HAP-1 (cell line): ENCODE results near the gene COL17A1.

Source experiments
- DNase-seq, 2 experiments: peaks; one replicate each; pipeline ENCODE4 v3.0.0-alpha.2; 2016 to 2020; ENCODE audit warnings: low spot score in 2 of 2
- H3K27me3 ChIP-seq: fragments of 250-450 bp; sonication (Bioruptor Pico); 2 replicates; pipeline ENCODE4 v1.5.1; 2020; ENCODE audit warnings: low read depth, mild to moderate bottlenecking, moderate library complexity
- H3K36me3 ChIP-seq: fragments of 250-450 bp; sonication (Bioruptor Pico); replicated peaks from 2 replicates; pipeline ENCODE4 v1.5.1; 2020; ENCODE audit warnings: mild to moderate bottlenecking
- H3K4me1 ChIP-seq: fragments of 250-450 bp; sonication (Bioruptor Pico); 2 replicates; pipeline ENCODE4 v1.5.1; 2020; ENCODE audit warnings: mild to moderate bottlenecking
- H3K4me3 ChIP-seq: fragments of 250-450 bp; sonication (Bioruptor Pico); 2 replicates; pipeline ENCODE4 v1.5.1; 2020; ENCODE audit warnings: mild to moderate bottlenecking, moderate library complexity
- H3K9me3 ChIP-seq: fragments of 250-450 bp; sonication (Bioruptor Pico); 2 replicates; pipeline ENCODE4 v1.5.1; 2020; ENCODE audit warnings: mild to moderate bottlenecking, moderate library complexity
- in situ Hi-C: fragments of 300-500 bp; cut with MboI; formaldehyde crosslinking; loops from 3 replicates; pipeline ENCODE4 v1.14.3; 2020; ENCODE audit warnings: low sequenced_read_pairs, inconsistent platforms, mixed read lengths

The COL17A1 gene

DNA sequence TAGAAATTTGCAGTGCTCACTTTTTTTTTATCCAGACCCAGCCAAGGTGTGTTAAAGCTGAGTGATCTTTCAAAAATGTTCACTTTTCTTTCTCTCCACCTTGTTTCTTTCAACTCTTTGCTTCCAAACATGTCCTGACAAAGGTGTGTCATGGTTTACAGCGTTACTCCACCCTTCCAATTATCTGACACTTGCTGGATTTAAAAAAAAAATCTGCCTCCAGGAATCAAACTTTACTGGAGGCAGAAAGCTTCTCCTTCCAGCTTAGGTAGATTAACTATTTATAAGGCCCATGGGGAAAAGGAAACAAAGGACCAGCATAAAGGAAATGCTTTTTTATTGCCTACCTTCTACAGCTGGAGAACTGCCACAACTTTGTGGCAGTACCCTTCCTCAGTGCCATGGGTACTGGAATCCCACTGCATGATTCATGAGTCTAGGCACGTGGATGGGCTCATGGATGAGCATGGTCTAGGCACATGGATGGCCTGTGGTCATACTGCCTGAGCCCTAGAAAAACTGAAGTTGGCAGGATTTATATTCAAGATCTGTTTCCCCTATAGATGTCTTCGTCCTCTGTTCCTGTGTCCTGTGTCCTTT is at the start of gene COL17A1:
Gene COL17A1, minus strand, starts transcription at position 80 of the 600 bp plus-strand sequence. CDS start 5,207 bp downstream, outside the sequence.
- Histone ChIP-seq H3K4me3 (no peak within 1 kb of the TSS), H3K27me3 (no peaks in the 10 kb centered on the region), H3K4me1 (peaks cover 36% of the 10 kb centered on the region), H3K9me3 (no peaks in the 10 kb centered on the region), H3K36me3 (no peaks in the 10 kb centered on the region)
- DNase-seq = peak; percentile 27 to 69
- in situ Hi-C loops = no loop called here

DNA sequence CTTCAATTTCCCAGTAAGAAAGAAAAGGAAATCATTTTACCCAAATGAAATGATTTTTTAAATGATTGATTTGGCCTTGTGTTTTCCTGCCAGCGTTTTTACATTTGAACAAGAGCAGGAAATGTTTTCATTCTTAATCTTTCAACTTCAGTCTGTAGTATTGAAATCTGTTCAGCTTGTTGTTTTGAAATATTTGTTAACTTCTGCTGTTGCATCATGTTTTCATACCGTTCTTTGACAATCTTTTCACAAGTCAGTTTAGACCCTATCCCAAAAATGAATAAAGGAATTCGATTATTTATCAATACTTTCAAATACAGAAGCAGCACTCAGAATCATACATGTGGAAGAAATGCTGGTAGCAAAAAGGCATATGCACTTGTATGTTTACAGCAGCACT is 44.4 kb upstream of the COL17A1 start:
- in situ Hi-C loops = no loop called here
- no peak for DNase-seq
- Histone ChIP-seq H3K27me3 (peaks cover 28% of the 10 kb centered on the region), H3K4me3 (no peak overlapping the region), H3K9me3 (no peaks in the 10 kb centered on the region), H3K36me3 (no peaks in the 10 kb centered on the region), H3K4me1 (no peaks in the 10 kb centered on the region)

DNA sequence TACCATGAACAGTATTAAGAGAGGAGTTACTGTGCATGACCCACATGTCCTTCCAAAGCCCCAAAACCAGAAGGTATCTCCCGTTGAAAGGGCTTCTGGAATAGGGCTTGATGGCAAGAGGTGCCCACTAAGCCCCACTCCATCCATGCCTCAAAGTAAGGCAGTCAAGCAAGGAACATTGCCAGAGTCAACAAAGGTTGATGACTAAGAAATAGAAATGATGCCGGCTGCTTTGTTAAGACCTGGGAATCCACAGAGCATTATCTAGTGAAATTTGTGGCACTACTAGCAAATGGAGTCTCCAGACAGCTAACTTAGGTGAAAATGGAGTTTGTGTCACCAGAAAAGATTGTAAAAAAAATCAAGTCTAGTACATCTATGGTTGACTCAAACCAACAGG is 42.5 kb upstream of the COL17A1 start:
- no peak for DNase-seq
- Histone ChIP-seq H3K4me1 (no peaks in the 10 kb centered on the region), H3K9me3 (no peaks in the 10 kb centered on the region), H3K27me3 (peaks cover 15% of the 10 kb centered on the region), H3K36me3 (no peaks in the 10 kb centered on the region), H3K4me3 (no peak overlapping the region)
- in situ Hi-C loops = loop anchor here (10.0 kb wide), 2 partner anchors 163 to 233 kb away; partner anchors contain the start of gene SLK

DNA sequence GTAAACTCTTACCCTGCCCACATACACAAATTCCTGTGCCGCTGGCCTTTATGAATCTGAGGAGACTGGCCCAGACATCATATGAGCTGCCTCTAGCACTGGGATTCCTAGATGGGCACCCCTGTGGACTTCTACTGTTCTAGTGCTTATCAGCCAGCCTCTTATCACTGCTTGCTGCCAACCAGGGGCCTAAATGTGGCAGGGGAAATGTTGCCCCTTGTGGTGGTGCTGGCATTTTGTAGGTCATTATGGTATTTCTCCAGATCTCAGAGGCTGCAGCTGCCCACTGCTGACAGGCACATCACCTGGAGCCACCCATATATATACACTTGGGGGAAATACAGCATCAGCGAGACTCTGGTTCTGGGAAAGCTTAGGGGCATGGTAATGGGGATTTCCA is 41.7 kb upstream of the COL17A1 start:
- no peaks in the 10 kb centered on the region for H3K36me3 ChIP-seq
- H3K9me3 ChIP-seq = no peaks in the 10 kb centered on the region
- peaks cover 3% of the 10 kb centered on the region for H3K4me1 ChIP-seq
- H3K4me3 ChIP-seq = no peak overlapping the region
- H3K27me3 ChIP-seq = peaks cover 7% of the 10 kb centered on the region
- no peak for DNase-seq
- in situ Hi-C loops = loop anchor here (10.0 kb wide), 2 partner anchors 163 to 233 kb away; partner anchors contain the start of gene SLK

DNA sequence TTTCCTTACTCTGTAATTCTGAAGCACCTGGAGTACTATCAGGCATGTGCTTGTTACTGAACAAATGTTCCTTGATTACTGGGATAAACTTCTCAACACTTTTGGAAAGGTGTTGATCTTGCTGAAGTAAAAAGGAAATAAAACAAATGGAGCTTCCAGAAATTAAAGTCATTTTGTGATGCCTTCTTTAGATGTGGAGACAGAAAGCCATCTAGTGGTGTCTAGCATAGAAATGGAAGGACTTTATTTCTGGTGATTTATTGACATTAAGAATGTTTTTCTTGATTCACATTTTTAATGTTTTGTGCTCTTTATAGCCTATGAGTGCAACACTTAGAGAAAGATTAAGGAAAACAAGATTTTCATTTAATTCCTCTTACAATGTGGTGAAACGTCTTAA is 37.7 kb upstream of the COL17A1 start:
- Histone ChIP-seq H3K4me3 (no peak overlapping the region), H3K27me3 (no peaks in the 10 kb centered on the region), H3K36me3 (no peaks in the 10 kb centered on the region), H3K4me1 (peaks cover 13% of the 10 kb centered on the region), H3K9me3 (no peaks in the 10 kb centered on the region)
- in situ Hi-C loops = loop anchor here (10.0 kb wide), 2 partner anchors 159 to 229 kb away; partner anchors contain the start of gene SLK
- DNase-seq = peak in 1 of 2 experiments; percentile 9

DNA sequence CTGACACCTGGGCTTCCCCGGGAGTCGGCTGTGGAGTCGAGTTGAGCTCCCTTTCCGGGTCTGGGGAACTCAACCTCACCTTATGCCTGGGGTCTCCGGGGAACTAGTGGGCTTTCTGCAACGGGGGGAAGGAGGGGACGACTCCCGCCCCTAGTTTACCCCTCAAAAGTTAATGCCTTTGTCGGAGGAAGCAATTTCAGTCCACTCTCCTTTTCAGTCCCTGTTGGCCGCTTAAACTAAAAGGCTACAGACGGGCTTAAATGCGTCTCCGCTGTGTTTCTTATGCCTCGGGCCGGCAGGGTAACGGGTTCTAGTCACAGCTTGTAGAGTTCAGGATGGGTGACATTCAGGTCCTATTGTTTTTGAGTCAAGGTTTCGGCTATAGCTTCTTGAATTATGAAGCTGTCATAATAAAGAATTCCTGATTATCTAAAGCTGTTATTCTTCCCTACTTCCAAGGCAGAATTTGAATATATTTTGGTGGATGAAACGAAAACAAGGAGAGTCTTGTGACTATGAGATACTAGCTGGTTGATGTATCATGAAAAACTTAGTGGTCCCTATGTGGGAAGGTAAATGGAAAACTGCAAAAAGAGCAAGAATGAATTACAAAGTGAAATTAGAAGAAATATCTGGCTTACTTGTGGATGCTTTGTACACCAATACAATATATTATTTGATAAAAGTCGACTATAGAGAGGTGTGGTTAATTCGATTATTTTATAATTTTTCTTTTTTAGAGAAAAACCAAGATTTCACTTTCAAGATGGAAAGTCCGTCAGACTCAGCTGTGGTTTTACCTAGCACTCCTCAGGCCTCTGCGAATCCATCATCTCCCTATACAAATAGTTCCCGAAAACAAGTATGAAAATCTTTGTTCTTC is 36.8 kb upstream of the COL17A1 start:
- H3K4me3 ChIP-seq = peak overlapping the region; percentile 82
- no peaks in the 10 kb centered on the region for H3K9me3 ChIP-seq
- H3K4me1 ChIP-seq = peaks cover 13% of the 10 kb centered on the region
- no peaks in the 10 kb centered on the region for H3K36me3 ChIP-seq
- no peaks in the 10 kb centered on the region for H3K27me3 ChIP-seq
- peak in 1 of 2 experiments; percentile 28 for DNase-seq
- in situ Hi-C loops = loop anchor here (10.0 kb wide), 2 partner anchors 158 to 228 kb away; partner anchors contain the start of gene SLK

DNA sequence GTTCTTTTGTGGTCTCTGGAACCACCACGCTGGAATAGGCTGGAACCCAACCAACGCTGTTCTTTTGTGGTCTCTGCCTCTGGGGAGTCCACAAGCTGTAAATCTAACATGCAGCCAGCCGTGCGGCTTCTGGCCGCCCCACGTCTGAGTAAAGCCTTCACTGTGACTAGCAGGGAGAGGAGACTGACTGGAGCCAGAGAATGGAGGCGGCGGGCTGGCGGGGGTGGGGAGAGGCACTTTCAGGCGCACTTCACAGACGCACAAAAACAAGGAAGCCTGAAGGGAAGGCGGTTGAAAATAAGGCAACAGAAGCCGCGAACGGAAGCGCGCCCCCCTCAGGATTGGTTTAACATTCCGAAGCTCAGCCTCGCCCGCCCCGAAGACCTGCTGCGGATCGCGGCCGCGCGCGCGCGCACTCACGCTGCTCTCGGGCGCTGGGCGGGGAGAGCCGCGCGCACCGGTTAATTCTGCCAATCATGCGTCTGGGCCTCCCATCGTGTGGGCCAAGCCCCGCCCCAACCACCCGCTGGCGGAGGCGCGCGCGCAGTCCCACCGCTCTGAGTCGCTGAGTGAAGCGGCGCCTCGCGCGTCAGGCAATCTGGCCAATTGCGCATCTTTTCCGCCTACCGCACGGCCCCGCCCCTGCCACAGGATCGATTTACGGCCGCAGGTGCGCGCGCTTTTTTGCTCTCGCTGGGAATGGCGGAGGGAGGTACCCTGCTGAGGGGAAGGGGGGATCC is 36.0 kb upstream of the COL17A1 start, which contains the start of gene SFR1:
Gene SFR1, plus strand, starts transcription at position 687 of the 740 bp plus-strand sequence. Its CDS starts 13 bp downstream, at position 700.
- Histone ChIP-seq H3K36me3 (no peaks in the 10 kb centered on the region), H3K9me3 (no peaks in the 10 kb centered on the region), H3K4me1 (peaks cover 13% of the 10 kb centered on the region), H3K4me3 (peak within 1 kb of the TSS; percentile 82), H3K27me3 (no peaks in the 10 kb centered on the region)
- in situ Hi-C loops = loop anchor here (10.0 kb wide), 2 partner anchors 157 to 227 kb away; partner anchors contain the start of gene SLK
- DNase-seq = peak; percentile 96 to 99

DNA sequence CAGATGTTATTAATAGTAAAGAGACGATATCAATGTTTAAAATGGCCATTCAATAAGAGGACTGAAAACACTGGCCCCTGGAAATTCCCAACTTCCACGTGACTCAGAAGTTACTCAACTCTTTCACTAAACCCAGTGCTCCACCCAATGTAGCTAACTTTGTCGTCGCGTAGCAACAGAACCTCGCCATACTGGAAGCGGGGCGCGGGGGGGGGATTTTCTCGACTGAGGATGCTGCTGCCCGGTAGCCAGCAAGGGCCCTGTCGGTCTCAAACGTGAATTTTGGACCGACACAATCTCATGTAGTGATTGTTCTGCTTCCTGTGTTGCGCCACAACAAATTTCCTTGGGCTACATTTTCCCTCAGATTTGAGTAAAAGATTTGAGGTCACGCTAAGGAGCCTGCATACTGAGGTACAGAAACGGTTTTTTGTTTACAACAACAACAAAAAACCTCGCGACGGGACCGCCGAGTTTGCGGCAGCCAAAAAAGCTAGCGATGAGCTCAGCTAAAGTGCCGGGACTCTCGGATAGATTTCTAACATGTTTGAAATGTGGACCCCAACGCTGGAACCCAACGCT is 35.3 kb upstream of the COL17A1 start:
- H3K9me3 ChIP-seq = no peaks in the 10 kb centered on the region
- DNase-seq = peak; percentile 69 to 85
- no peaks in the 10 kb centered on the region for H3K27me3 ChIP-seq
- in situ Hi-C loops = loop anchor here (10.0 kb wide), 2 partner anchors 156 to 226 kb away; partner anchors contain the start of gene SLK
- H3K36me3 ChIP-seq = no peaks in the 10 kb centered on the region
- H3K4me3 ChIP-seq = peak overlapping the region; percentile 39
- peaks cover 13% of the 10 kb centered on the region for H3K4me1 ChIP-seq

DNA sequence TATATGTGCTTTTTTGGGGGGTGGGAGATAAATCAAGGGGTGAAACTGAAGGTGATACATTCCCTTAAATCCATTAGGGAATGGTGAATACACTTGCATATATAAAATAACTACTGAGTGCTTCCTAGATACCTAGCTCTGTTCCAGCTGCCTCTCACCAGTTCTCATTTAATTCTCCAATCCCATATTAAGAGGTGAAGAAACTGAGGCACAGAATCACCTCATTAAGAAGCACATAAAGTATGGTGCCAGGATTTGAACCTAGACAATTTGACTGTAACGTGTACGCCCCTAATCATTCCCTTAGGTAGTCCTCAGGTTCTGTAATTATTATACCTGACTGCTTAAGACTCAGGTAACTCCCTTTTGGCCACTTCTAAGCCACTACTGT is 34.8 kb upstream of the COL17A1 start:
- H3K27me3 ChIP-seq = no peaks in the 10 kb centered on the region
- peak overlapping the region; percentile 39 for H3K4me3 ChIP-seq
- in situ Hi-C loops = loop anchor here (10.0 kb wide), 2 partner anchors 156 to 226 kb away; partner anchors contain the start of gene SLK
- peaks cover 13% of the 10 kb centered on the region for H3K4me1 ChIP-seq
- no peak for DNase-seq
- H3K9me3 ChIP-seq = no peaks in the 10 kb centered on the region
- no peaks in the 10 kb centered on the region for H3K36me3 ChIP-seq

DNA sequence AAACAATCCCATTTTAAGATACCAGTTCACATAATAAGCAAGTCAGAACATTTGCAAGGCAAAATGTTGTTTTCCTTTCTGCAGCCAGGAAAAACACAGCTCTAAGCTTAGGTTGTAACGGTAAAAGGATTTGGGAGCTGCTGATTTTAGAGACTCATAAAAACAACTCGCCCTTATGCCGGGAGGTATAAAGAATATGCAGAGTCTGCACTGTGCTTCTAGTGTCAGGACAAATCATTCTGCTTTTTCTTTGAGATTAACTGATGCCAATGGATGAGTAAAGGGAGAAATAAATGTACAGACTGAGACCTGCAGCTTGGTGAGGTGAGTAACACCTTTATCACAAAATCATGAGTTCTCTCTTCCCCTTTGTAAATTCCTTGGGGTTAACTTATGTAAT is 34.3 kb upstream of the COL17A1 start:
- H3K9me3 ChIP-seq = no peaks in the 10 kb centered on the region
- in situ Hi-C loops = loop anchor here (10.0 kb wide), 2 partner anchors 155 to 225 kb away; partner anchors contain the start of gene SLK
- peaks cover 13% of the 10 kb centered on the region for H3K4me1 ChIP-seq
- no peaks in the 10 kb centered on the region for H3K36me3 ChIP-seq
- no peak for DNase-seq
- no peaks in the 10 kb centered on the region for H3K27me3 ChIP-seq
- no peak overlapping the region for H3K4me3 ChIP-seq

DNA sequence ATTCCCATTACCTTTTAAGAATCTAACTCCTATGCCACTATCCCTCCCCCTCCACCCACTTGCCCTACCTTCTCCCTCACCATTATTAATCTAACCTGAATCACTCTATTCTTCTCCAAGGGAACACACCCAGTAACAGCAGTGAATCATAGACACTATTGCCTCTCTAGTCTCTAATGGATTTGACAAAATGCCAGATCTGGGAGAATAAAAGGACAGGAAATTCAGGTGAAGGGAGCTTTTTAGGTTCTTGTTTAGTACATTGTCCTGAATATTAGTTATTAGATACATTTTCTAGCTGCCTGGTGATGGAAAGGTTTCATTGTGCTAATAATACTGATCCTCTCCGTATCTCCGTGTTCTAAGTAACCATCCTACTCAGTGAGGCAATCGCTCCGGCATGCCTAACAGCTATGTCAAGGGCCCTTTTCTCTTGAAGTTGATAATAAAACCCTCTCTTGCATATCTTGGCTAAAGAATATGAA is 32.2 kb upstream of the COL17A1 start:
- Histone ChIP-seq H3K4me1 (peaks cover 13% of the 10 kb centered on the region), H3K9me3 (no peaks in the 10 kb centered on the region), H3K4me3 (no peak overlapping the region), H3K36me3 (no peaks in the 10 kb centered on the region), H3K27me3 (no peaks in the 10 kb centered on the region)
- no peak for DNase-seq
- in situ Hi-C loops = no loop called here

DNA sequence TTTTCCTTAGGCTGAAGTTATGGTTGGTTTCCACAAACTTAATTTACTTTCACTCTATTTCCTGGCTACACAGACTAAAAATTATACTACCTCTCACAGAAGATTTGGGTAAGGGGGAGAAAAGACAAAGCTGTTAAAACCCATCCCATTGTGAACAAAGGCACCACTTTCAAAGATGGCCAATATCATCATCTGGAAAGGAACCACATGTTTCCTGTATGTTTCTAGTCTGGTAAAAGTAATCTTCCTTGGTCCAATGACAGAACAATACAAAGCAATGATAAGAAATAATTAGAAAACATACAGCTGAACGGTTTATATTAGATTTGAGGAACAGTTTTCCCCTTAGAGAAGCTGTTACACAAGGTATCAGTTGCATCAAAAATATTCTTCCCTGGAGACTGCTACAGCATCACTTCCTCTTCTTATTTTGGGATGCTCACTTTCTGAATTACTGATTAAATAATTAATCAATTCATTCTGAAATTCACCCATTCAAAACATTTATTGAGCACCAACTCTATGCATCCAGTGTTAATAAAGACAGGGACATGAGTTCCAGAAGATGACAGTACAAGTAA is 27.8 kb upstream of the COL17A1 start:
- Histone ChIP-seq H3K36me3 (no peaks in the 10 kb centered on the region), H3K4me1 (no peaks in the 10 kb centered on the region), H3K27me3 (peaks cover 3% of the 10 kb centered on the region; the same call in 1 of the 2 replicates), H3K9me3 (no peaks in the 10 kb centered on the region), H3K4me3 (no peak overlapping the region)
- no peak for DNase-seq
- in situ Hi-C loops = no loop called here
